Measurements from ENCODE around the gene STK38L. TPM values are rescaled to one million over a fixed set of nuclear protein-coding genes. Genes with fewer than 3 reads are reported as not detected.
"Not testable (repeated sequence)": the region's sequence is repeated elsewhere in the genome, so short reads cannot be mapped to it uniquely, and the experiment has no call there.

Gene STK38L
- total RNA-seq, 4 donors from 2014 or later, result 64.6 to 102 (median 82.4) TPM

DNA sequence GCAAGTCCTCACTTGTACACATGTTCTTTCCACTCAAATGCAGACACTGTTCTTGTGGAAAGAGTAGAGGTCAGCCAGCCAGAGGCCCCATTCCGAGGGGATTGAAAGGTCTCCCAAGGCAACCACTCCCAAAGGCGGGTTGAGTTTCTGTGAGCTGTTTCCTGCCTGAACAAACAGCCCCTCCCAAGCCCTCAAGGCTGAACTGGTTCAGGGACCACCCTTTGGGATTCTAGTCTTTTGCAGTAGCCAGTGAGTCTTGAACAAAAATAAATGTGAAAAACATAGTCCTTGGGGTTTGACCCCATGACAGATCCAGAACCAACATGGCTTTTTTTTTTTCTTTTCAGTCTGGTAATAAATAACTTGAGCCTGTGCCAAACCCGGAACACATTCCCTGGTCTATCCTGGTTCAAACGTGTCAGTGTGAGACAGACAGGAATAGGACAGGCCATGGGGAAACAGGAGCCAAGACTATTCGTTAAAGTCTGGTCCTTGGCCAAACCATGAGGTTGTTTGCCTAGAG lies 17.6 kb upstream of the STK38L start:
- H3K27ac ChIP-seq (replicated peaks in 1 of 4), result no peak overlapping the region
- no peak overlapping the region for H3K4me3 ChIP-seq
- no peak for DNase-seq (ENCODE audit: extremely low spot score)
- peaks cover 7 to 13% (median 8%) of the 10 kb centered on the region in 4 donors for H3K4me1 ChIP-seq
- WGBS, result 37% methylated on average over 5 of the region's 5 CpGs
- H3K36me3 ChIP-seq, result no peaks in the 10 kb centered on the region
- intact Hi-C loops (cut with DNase I), result no loop called here
- H3K27me3 ChIP-seq, result no peaks in the 10 kb centered on the region
- H3K9me3 ChIP-seq, result no peaks in the 10 kb centered on the region
- TF ChIP-seq EP300 (IDR thresholded peaks at IDR 0.05) (no peak), POLR2AphosphoS5 (IDR thresholded peaks at IDR 0.05) (no peak), POLR2A (IDR thresholded peaks at IDR 0.05; ENCODE audit: low read depth) (no peak)
- TF ChIP-seq, protein P1, sequence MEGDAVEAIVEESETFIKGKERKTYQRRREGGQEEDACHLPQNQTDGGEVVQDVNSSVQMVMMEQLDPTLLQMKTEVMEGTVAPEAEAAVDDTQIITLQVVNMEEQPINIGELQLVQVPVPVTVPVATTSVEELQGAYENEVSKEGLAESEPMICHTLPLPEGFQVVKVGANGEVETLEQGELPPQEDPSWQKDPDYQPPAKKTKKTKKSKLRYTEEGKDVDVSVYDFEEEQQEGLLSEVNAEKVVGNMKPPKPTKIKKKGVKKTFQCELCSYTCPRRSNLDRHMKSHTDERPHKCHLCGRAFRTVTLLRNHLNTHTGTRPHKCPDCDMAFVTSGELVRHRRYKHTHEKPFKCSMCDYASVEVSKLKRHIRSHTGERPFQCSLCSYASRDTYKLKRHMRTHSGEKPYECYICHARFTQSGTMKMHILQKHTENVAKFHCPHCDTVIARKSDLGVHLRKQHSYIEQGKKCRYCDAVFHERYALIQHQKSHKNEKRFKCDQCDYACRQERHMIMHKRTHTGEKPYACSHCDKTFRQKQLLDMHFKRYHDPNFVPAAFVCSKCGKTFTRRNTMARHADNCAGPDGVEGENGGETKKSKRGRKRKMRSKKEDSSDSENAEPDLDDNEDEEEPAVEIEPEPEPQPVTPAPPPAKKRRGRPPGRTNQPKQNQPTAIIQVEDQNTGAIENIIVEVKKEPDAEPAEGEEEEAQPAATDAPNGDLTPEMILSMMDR (IDR thresholded peaks at IDR 0.05), result no peak

DNA sequence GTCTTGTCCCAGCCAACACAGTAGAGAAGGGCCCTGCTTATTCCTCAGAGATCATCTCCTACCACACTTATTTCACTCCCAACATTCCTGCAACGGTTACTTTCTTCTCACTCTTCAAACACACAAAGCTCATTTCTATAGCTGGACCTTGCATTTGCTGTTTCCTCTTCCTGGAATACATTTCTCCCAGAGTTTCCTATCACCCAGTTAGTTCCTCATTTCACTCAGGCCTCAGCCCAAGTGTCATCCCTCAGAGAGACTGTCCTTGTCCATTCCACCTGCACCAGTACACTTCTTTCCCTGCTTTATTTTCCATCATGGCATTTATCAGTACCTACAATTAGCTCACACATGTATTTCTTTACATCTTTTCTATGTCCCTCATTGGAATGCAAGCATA lies 14.7 kb upstream of the STK38L start:
- Histone ChIP-seq H3K9me3 (no peaks in the 10 kb centered on the region), H3K36me3 (no peaks in the 10 kb centered on the region), H3K4me3 (no peak overlapping the region), H3K27ac (replicated peaks in 1 of 4) (no peak overlapping the region), H3K4me1 (peaks cover 7 to 13% (median 8%) of the 10 kb centered on the region in 4 donors), H3K27me3 (no peaks in the 10 kb centered on the region)
- WGBS, result 63% methylated on average over 1 of the region's 1 CpG
- intact Hi-C loops (cut with DNase I), result no loop called here
- TF ChIP-seq, protein P1 (IDR thresholded peaks at IDR 0.05), result no peak
- TF ChIP-seq POLR2AphosphoS5 (IDR thresholded peaks at IDR 0.05) (no peak), POLR2A (IDR thresholded peaks at IDR 0.05; ENCODE audit: low read depth) (no peak)
- no peak for DNase-seq (ENCODE audit: extremely low spot score)

DNA sequence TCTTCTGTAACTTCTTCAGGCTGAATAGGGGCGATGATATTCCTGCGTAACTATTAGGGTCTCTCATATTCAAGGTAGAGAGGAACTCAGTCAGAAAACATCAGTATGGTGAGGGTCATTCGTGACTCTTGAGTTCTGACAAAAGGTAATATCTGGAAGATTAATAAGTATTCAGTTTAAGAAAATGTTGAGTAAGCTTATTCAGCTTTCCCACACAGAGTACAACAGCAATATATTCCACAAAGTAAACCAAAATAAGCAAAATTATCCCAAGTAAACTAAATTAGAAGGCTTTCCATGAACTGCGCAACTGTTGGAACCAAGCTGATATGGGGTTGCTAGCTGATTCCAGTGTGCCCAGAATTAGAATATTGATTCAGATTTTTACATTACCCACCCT lies 12.7 kb upstream of the STK38L start:
- H3K27me3 ChIP-seq; H3K4me3 ChIP-seq; H3K27ac ChIP-seq (replicated peaks in 1 of 4); intact Hi-C loops (cut with DNase I); DNase-seq (ENCODE audit: extremely low spot score); H3K4me1 ChIP-seq; H3K36me3 ChIP-seq; H3K9me3 ChIP-seq: not testable (repeated sequence)
- WGBS, result 88% methylated on average over 4 of the region's 4 CpGs

DNA sequence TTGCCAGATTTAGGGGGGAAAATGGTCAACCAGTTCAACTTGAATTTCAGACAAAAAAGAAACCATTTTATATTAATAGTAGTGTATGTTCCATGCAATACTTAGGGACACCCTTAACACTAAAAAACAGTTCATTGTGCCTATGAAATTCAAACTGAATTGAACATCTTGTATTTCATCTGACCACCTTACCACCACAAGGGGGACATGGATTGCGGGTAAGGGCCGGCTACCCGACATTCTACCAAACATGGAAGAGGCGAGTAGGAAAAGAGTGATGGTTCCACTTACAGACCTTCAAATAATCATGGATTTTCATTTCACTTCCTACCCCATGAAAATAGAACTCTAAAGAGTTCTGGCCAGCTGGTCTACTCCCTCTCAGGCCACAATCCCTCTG lies 10.3 kb upstream of the STK38L start:
- Histone ChIP-seq H3K27ac (replicated peaks in 1 of 4) (no peak overlapping the region), H3K27me3 (no peaks in the 10 kb centered on the region), H3K36me3 (no peaks in the 10 kb centered on the region), H3K9me3 (no peaks in the 10 kb centered on the region), H3K4me3 (no peak overlapping the region), H3K4me1 (peaks cover 0 to 9% (median 1%) of the 10 kb centered on the region in 4 donors)
- no peak for DNase-seq (ENCODE audit: extremely low spot score)
- TF ChIP-seq POLR2AphosphoS5 (IDR thresholded peaks at IDR 0.05) (no peak), POLR2A (IDR thresholded peaks at IDR 0.05; ENCODE audit: low read depth) (no peak), EP300 (IDR thresholded peaks at IDR 0.05) (no peak)
- TF ChIP-seq, protein P1 (IDR thresholded peaks at IDR 0.05), result no peak
- intact Hi-C loops (cut with DNase I), result no loop called here
- 97% methylated on average over 4 of the region's 4 CpGs for WGBS

DNA sequence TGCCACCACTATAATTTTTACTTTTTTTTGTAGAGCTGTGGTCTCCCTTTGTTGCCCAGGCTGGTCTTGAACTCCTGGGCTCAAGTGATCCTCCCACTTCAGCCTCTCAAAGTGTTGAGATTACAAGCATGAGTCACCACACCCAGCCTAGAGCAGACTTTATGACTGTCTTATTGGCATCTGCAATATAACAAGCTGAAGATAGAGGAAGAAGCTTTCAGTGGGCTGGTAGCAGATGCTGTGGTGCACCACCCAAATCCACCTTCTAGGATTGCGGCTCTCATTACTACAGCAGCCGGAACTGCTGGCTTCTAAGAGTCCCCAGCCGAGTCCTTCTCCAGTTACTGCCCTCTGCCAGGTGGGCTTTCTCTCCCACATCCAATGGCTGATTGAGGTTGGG lies 7.6 kb upstream of the STK38L start:
- DNase-seq (ENCODE audit: extremely low spot score), result no peak
- no peak overlapping the region for H3K4me3 ChIP-seq
- no peaks in the 10 kb centered on the region for H3K9me3 ChIP-seq
- H3K27ac ChIP-seq (replicated peaks in 1 of 4), result no peak overlapping the region
- WGBS, result 96% methylated on average over 3 of the region's 3 CpGs
- no peaks in the 10 kb centered on the region for H3K27me3 ChIP-seq
- intact Hi-C loops (cut with DNase I), result no loop called here
- no peaks in the 10 kb centered on the region for H3K36me3 ChIP-seq
- no peak for TF ChIP-seq EP300 (IDR thresholded peaks at IDR 0.05)
- TF ChIP-seq, protein P1 (IDR thresholded peaks at IDR 0.05), result no peak
- TF ChIP-seq POLR2A (IDR thresholded peaks at IDR 0.05; ENCODE audit: low read depth), result no peak
- TF ChIP-seq POLR2AphosphoS5 (IDR thresholded peaks at IDR 0.05), result no peak
- peaks cover 0 to 9% (median 1%) of the 10 kb centered on the region in 4 donors for H3K4me1 ChIP-seq

Data from esophagus muscularis mucosa (tissue), 4 donors.